ENCODE data around the gene GUCA1A. TPM values are rescaled to one million over a fixed set of nuclear protein-coding genes. Genes with fewer than 3 reads are reported as not detected.
"Not testable (repeated sequence)": the region's sequence is repeated elsewhere in the genome, so short reads cannot be mapped to it uniquely, and the experiment has no call there.

GUCA1A gene
- total RNA-seq, 1 donor from 2014 or later: not detected

- DNase-seq (ENCODE audit: low read depth in 2 of 2): peak in 1 of 2 donors; percentile 26
Observed at GRCh38 chr6:42142118-42142835, 30.9 kb upstream of the GUCA1A start, which contains the start of gene C6orf132. Gene C6orf132 (minus strand): TSS chr6:42142620. CDS start chr6:42142444, 176 bp downstream.

DNA sequence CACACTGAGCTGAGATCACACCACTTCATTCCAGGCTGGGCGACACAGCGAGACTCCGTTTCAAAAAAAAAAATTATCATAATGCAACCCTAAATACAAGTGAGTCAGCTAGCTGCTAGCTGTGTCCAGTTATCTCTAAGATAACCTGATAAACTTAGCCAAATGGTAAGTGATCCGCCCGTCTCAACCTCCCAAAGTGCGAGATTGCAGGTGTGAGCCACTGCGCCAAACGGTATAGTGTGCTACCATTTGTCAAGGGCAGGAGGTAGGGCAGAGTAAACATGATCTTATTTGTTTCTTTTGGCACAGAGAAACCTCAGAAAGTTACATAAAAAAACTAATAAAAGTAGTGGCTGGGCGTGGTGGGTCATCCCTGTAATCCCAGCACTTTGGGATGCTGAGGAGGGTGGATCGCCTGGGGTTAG is 26.0 kb upstream of the GUCA1A start:
- no peak for DNase-seq (ENCODE audit: low read depth in 2 of 2)

DNA sequence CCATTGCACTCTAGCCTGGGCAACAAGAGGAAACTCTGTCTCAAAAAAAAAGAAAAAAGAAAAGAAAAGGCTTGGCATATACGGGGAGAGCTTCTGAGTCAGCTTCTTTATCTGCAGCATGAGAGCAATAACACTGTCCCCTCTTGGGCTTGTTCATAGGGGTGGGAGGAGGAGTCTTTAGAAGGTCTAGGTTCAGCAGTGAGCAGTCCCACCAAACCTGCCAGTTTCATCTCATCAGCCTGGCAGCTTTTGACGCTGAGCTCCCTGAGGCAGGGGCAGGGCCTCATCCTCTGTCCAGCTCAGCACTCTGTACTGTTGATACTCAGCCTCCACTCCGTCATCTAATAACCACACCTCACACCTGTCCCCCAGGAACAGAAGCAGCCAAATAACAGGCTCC is 25.1 kb upstream of the GUCA1A start:
- no peak for DNase-seq (ENCODE audit: low read depth in 2 of 2)

DNA sequence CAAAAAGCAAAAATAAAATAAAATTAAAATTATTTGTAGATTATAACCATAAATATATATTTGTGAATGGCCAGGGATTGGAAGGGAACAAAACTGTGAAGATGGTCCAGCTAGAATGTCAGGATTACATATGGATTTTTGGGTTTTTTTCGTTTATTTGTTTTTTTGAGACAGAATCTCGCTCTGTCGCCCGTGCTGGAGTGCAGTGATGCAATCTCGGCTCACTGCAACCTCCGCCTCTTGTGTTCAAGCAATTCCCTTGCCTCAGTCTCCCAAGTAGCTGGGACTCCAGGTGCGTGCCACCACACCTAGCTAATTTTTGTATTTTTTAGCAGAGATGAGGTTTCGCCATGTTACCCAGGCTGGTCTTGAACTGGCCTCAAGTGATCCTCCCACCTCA is 22.9 kb upstream of the GUCA1A start:
- DNase-seq (ENCODE audit: low read depth in 2 of 2): no peak

DNA sequence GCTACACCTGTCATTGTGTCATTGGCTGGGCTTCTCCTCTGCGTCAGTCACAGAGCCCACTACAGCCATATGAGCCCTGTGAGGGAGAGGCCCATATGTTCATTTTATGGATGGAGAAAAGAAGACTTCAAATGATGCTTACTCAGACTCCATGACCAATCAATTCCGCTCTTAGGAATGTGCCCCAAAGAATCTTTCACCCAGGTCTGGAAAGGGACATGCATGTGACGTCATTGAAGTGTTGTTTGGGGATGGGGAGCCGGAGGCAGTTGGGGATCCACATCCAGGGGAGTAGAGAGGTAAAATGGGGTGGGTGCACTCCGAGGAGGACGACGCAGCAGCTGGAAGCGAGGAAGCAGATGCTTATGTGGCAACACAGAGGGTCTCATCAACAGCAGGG is 21.1 kb upstream of the GUCA1A start:
- no peak for DNase-seq (ENCODE audit: low read depth in 2 of 2)

GRCh38 chr6:42152528-42153213 is 20.5 kb upstream of the GUCA1A start:
- not testable (repeated sequence) for DNase-seq (ENCODE audit: low read depth in 2 of 2)

GRCh38 chr6:42153921-42154320 is 19.2 kb upstream of the GUCA1A start:
- DNase-seq (ENCODE audit: low read depth in 2 of 2): no peak

- no peak for DNase-seq (ENCODE audit: low read depth in 2 of 2)
Observed at GRCh38 chr6:42154461-42155209, 18.5 kb upstream of the GUCA1A start.

- no peak for DNase-seq (ENCODE audit: low read depth in 2 of 2)
Observed at GRCh38 chr6:42155293-42155692, 17.9 kb upstream of the GUCA1A start.

- DNase-seq (ENCODE audit: low read depth in 2 of 2): no peak
Observed at GRCh38 chr6:42156638-42157037, 16.5 kb upstream of the GUCA1A start.

DNA sequence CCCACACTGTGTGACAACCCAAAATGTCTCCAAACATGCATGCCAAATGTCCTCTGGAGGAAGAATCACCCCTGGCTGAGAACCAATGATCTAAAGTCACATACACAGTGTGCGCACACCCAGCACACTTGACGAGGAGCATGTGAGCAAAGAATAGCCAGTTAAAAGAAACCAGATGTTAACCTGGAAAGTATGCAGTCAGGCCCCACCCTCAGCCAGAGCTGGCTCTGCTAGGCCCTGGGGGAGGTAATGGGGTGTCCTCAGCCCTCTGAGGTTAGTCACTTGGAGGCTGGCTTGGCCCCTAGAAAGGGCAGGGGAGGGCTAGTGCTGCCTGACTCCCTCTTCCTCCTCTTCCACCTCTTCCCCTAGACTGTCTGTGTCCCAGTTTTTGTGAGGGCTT is 15.2 kb upstream of the GUCA1A start:
- DNase-seq (ENCODE audit: low read depth in 2 of 2): no peak

DNA sequence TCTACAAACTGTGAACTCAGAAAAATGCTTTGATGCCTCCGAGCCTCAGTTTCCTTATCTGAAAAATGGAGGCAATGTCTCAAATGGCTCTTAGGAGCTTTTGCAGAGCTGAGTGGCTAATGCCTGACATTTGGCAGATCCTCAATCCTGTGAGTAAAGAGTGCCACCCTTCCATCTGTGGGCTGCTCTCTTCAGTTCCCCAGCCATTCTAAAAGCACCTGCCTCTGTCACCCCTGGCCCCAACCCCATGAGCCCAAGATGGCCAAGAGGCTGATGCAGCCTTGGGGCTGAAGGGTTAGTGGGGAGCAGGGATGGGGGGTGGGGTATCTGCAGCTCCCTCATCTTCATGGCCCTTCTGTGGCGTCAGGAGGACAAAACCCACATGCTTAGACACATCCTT is 14.5 kb upstream of the GUCA1A start:
- DNase-seq (ENCODE audit: low read depth in 2 of 2): no peak

DNA sequence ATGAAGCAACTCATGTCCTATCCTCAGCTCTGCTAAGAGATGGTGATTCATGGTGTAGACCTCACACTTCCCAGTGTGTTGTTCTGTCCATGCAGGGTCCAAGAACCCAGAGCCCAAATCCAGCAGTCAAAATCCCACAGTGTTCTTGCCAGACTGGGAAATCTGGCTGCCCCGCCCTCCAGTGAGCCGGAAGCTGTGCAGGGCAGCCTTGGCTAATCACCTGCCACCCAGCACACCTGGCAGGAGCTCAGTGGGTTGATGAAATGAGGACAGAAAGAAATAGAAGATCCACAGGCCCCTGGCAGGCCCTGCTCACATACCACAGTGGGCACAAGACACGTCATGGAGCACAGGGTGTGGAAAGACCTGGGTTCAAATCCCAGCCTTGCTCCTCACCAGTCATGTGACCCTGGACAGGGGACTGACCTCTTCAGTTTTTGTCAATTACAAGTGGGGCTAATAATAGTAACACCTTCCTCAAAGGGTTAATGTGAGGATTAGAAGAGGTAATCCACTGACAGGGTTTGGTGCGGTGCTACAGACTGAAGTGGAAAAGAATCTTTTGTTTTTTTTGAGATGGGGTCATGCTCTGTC is 13.6 kb upstream of the GUCA1A start:
- no peak for DNase-seq (ENCODE audit: low read depth in 2 of 2)

DNA sequence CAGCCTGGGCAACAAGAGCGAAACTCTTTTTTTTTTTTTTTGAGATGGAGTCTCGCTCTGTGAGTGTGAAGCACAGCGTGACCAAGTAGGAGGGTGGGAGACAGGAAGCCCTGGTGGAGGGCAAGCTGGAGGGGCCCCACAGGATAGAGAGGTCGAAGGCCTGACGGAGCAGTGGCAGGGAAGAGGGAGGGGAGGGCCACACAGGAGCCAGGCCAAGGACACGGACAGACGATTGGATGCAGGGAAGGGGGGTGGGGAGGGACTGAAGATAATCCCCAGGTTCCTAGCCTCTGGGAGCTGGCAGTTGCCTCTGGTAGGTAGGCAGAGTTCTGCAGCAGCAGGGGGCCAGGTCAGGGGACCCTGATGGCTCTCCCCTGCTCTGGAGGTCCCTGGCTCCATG is 10.8 kb upstream of the GUCA1A start:
- no peak for DNase-seq (ENCODE audit: low read depth in 2 of 2)

DNA sequence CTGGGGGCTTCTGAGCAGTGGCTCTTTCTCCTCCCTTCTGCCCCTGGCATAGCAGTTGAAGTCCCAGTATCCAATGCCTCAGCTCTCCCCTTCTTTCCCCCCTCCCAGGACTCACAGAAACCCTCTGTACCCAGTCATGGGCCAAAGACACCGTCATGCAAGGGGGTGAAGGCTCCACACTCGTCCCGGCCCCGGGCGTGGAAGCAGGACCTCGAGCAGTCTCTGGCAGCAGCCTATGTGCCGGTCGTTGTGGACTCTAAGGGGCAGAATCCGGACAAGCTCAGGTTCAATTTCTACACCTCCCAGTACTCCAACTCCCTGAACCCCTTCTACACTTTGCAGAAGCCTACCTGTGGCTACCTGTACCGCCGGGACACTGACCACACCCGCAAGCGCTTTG is 10.4 kb upstream of the GUCA1A start:
- DNase-seq (ENCODE audit: low read depth in 2 of 2): no peak

DNA sequence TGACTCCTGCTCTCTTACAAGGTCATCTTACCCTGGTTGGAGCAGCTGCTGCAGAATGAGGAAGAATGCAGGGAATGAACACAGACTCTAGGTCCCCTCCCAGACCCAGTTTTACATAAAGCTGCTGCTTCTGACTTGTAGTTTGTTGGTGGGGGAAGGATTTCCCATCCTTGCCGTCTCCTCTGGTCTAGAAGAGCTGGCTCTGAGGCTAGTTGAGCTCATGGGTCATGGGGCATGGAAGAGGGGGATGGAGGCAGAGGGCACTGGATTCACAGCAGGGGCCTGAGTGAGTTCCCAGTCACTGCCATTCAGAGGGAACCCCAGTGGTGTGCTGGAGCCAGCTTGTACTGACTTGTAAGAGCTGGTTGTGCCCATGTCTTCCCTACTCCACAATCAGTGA is 9.2 kb upstream of the GUCA1A start:
- no peak for DNase-seq (ENCODE audit: low read depth in 2 of 2)

DNA sequence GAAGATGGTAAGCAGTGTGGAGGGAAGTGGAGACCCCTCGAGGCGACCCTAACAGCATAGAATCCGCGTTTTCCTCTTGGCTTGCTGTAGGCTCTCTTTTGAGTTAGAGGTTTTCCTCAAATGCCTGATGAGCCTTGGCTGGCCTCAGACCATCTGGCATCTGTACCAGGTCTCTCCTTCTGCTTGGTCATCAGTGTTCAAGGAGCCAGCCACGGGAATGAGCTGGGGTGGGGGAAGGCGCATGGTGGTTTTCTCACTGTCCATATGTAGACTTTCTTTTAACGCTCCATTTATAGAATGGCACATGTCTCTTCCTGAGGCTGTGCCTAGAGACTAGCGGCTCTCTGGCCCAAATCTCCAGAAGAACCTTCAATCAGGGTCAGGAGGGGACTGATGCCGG is 8.1 kb upstream of the GUCA1A start:
- no peak for DNase-seq (ENCODE audit: low read depth in 2 of 2)

GRCh38 chr6:42166444-42167141 is 6.6 kb upstream of the GUCA1A start:
- DNase-seq (ENCODE audit: low read depth in 2 of 2): peak; percentile 69 to 77

GRCh38 chr6:42168650-42169049 is 4.5 kb upstream of the GUCA1A start:
- no peak for DNase-seq (ENCODE audit: low read depth in 2 of 2)

GRCh38 chr6:42169780-42170179 is 3.4 kb upstream of the GUCA1A start:
- not testable (repeated sequence) for DNase-seq (ENCODE audit: low read depth in 2 of 2)

DNA sequence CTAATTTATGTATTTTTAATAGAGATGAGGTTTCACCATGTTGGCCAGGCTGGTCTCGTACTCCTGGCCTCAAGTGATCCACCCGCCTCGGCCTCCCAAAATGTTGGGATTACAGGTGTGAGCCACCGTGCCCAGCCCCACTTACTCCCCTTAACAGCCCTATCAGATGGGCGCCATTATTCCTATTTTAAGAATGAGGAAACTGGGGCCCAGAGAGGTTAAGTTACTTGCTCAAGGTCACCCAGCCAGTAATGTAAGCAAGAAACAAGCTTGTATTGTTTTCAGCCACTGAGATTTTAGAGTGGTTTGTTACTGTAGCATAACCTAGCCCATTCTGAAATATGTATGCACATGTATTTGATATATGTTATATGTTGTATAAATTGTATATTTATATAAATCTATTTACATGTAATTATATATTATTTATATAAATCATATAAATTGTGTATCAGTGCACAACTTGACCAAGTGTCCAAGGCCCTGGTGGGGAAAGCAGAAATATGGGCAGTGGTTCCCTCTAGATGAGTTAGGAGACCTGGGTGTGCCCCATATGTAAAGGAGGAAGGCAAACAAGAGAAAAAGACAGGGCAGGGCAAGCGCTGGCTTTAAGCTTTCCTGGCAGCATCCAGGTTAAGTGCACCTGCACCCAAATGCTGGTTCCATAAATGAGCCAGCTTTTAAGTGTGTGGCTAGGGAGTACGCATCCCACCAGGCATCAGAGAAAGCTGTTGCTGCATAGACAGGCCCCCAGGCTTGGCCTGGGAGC is 1.2 kb upstream of the GUCA1A start:
- no peak for DNase-seq (ENCODE audit: low read depth in 2 of 2)
